NB4 (cell line): Measurements from ENCODE around the gene KRTAP10-7.
"Not testable (repeated sequence)": the region's sequence is repeated elsewhere in the genome, so short reads cannot be mapped to it uniquely, and the experiment has no call there.

ENCODE experiments used
- DNase-seq: peaks from one replicate; pipeline ENCODE4 v3.0.0; 2010; ENCODE audit warnings: low read depth
- H3K4me3 ChIP-seq: one replicate; pipeline ENCODE4 v1.5.1; 2011; ENCODE audit warnings: mild to moderate bottlenecking, low read depth, low read length, moderate library complexity
- MYC ChIP-seq: IDR thresholded peaks from 2 replicates; pipeline ENCODE4 v1.6.1; 2011; ENCODE audit warnings: low read depth, low read length
- POLR2A ChIP-seq: IDR thresholded peaks from 2 replicates; pipeline ENCODE4 v1.6.1; 2011; ENCODE audit warnings: mild to moderate bottlenecking; ENCODE audit not compliant: insufficient read length; ENCODE audit errors: extremely low read depth
- TF ChIP-seq, protein P1 (sequence below): IDR thresholded peaks from one replicate; pipeline ENCODE4 v1.5.1; 2012; ENCODE audit warnings: low read depth, low read length
- TF ChIP-seq, protein P2 (sequence below): IDR thresholded peaks from 2 replicates; pipeline ENCODE4 v1.6.1; 2011; ENCODE audit warnings: low read depth, low read length

The KRTAP10-7 gene

DNA sequence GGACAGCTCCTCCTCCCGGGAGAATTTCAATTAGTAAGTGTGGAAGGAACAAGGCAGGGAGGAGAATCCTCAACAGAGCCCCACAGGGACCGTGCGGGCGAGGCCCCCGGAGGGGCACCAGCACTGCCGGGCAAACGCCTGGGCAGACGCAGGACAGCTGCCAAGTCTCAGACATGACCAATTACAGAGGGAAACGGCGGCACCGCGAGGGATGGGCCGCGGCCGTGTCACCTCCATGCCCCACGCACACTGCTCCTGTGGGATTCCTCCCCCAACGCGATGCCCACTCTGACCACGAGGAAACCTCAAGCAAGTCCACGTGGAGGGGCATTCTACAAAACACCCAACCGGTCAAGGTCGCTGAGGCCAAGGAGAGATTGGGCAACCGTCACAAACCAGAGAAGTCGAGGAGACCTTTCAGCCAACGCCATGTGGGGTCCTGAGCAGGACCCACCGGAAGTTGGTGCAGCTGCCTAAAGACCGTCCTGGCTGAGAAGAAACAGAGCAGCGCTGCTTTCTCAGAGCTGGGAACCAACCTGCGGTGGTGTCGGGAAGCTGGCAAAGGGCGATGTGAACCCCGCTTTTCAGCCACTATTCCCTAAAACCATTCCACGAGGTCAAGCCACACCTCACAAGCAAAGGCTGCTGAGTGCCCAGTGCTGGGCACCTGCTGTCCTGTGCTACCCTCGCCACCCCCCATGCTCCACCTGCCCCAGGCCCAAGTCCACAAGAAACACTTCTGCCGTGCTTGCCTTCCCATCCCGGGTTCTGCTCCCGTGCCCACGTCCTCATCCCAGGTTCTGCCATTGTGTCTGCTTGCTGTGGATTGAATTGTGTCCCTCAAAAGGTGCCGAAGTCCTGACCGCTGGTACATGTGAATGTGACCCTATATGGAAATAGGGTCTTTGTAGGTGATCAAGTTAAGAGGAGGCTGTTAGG lies 28.3 kb upstream of the KRTAP10-7 start:
- TF ChIP-seq MYC (no peak), POLR2A (no peak)
- TF ChIP-seq, protein P1, sequence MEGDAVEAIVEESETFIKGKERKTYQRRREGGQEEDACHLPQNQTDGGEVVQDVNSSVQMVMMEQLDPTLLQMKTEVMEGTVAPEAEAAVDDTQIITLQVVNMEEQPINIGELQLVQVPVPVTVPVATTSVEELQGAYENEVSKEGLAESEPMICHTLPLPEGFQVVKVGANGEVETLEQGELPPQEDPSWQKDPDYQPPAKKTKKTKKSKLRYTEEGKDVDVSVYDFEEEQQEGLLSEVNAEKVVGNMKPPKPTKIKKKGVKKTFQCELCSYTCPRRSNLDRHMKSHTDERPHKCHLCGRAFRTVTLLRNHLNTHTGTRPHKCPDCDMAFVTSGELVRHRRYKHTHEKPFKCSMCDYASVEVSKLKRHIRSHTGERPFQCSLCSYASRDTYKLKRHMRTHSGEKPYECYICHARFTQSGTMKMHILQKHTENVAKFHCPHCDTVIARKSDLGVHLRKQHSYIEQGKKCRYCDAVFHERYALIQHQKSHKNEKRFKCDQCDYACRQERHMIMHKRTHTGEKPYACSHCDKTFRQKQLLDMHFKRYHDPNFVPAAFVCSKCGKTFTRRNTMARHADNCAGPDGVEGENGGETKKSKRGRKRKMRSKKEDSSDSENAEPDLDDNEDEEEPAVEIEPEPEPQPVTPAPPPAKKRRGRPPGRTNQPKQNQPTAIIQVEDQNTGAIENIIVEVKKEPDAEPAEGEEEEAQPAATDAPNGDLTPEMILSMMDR, result no peak
- TF ChIP-seq, protein P2, sequence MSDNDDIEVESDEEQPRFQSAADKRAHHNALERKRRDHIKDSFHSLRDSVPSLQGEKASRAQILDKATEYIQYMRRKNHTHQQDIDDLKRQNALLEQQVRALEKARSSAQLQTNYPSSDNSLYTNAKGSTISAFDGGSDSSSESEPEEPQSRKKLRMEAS, result no peak
- H3K4me3 ChIP-seq, result no peak overlapping the region
- no peak for DNase-seq

DNA sequence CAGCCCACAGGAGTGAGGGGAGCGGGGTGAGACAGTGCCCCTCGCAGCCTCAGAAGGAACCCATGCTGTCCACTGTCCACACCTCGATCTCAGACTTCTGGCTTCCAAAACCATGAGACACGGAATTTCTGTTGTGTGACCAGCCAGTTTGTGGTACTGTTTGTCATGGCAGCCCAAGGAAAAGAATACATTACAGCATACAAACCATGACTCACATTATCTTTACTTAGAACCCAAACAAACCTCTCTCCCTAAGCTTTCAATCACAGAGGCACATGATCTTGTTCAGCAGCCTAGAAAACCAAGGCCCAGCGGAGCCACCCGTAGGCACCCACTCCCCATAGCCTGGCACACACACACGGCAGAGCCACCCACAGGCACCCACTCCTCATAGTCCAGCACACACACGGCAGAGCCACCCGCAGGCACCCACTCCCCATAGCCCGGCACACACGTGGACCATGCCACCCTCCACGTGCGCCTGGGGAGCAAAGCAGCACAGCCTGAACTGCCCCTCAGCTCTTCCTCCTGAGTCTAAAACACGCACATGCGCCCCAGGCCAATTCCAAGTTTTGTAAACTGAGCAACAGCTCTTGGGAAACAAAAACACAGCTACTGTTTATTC lies 27.3 kb upstream of the KRTAP10-7 start:
- no peak for TF ChIP-seq POLR2A
- no peak for TF ChIP-seq MYC
- TF ChIP-seq, protein P2, result no peak
- TF ChIP-seq, protein P1, result no peak

DNA sequence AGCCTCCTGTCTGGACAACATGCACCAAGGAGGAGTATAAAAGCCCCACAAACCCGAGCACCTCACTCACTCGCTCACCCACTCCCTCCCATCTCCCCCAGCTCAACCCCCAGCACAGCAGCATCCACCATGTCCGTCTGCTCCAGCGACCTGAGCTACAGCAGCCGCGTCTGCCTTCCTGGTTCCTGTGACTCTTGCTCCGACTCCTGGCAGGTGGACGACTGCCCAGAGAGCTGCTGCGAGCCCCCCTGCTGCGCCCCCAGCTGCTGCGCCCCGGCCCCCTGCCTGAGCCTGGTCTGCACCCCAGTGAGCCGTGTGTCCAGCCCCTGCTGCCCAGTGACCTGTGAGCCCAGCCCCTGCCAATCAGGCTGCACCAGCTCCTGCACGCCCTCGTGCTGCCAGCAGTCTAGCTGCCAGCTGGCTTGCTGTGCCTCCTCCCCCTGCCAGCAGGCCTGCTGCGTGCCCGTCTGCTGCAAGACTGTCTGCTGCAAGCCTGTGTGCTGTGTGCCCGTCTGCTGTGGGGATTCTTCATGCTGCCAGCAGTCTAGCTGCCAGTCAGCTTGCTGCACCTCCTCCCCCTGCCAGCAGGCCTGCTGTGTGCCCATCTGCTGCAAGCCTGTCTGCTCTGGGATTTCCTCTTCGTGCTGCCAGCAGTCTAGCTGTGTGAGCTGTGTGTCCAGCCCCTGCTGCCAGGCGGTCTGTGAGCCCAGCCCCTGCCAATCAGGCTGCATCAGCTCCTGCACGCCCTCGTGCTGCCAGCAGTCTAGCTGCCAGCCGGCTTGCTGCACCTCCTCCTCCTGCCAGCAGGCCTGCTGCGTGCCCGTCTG lies 26.6 kb upstream of the KRTAP10-7 start, which contains the start of gene KRTAP10-4:
Gene KRTAP10-4 (plus strand): TSS at position 100 of the 827 bp plus-strand sequence. CDS start 30 bp downstream, at position 130.
- DNase-seq, H3K4me3 ChIP-seq: not testable (repeated sequence)

More for the DNA sequence above, 27.3 kb upstream of the KRTAP10-7 start:
- DNase-seq, result no peak
- no peak overlapping the region for H3K4me3 ChIP-seq

DNA sequence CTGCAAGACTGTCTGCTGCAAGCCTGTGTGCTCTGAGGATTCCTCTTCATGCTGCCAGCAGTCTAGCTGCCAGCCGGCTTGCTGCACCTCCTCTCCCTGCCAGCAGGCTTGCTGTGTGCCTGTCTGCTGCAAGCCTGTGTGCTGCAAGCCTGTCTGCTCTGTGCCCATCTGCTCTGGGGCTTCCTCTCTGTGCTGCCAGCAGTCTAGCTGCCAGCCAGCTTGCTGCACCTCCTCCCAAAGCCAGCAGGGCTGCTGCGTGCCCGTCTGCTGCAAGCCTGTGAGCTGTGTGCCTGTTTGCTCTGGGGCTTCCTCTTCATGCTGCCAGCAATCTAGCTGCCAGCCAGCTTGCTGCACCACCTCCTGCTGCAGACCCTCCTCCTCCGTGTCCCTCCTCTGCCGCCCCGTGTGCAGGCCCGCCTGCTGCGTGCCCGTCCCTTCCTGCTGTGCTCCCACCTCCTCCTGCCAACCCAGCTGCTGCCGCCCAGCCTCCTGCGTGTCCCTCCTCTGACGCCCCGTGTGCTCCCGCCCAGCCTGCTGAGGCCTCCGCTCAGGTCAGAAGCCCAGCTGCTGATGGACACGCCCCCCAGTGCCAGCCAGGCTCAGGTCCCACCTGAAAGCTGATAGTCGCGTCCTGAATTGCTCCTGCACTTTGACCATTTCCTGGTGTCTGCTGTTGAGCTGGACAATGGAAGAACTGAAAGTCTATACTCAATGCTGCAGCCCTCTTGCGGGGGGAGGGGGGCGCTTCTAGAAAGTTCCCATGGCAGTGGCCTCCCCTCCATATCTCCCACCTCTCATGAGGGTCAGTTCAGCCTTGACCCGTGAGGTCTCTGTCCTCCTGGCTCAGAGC lies 25.7 kb upstream of the KRTAP10-7 start:
- no peak for DNase-seq
- TF ChIP-seq MYC (no peak), POLR2A (no peak)
- TF ChIP-seq, protein P1, result no peak
- TF ChIP-seq, protein P2, result no peak
- H3K4me3 ChIP-seq, result no peak overlapping the region

DNA sequence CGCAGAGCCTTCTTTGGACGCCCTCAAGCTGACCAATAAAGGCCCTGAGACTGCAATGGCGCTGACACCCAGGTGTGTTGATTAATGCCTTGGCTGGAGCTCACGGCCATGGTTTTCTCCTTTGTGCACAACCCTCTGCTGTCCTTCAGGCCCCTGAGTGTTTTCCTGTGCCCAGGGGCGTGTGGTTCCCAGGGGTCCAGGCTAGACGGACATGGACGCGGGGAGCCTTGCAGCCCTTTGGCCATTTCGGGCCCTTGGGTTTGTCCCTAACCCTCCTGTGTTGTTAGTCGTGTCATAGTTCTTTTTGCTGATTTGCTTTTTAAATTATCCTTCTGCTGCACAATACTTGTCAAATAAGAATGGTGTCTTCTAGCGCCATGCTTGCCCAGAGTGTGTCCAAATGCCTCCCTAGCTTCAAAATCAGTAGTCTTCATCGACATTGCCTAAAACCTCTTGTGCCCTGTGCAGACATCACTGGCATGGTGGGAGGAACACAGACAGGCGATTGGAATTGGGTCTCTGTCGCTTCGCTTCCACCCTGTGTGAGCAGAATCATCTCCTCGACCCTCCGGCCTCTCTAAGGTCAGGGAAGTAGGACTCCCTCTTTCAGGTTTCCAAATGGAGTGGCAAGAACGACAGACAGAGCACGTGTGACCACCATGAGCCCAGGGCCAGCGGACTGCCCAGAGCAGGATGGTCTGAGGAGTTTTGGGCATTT lies 24.9 kb upstream of the KRTAP10-7 start:
- no peak for TF ChIP-seq POLR2A
- no peak for TF ChIP-seq MYC
- TF ChIP-seq, protein P2, result no peak
- TF ChIP-seq, protein P1, result no peak
- no peak for DNase-seq
- no peak overlapping the region for H3K4me3 ChIP-seq
